ENCODE data around the gene AEBP1. TPM values are rescaled to one million over a fixed set of nuclear protein-coding genes. Genes with fewer than 3 reads are reported as not detected.

Gene AEBP1
- total RNA-seq, 1 donor from 2014 or later: 35.4 TPM

GRCh38 chr7:44140341-44140740 is 36.2 kb downstream of the AEBP1 start:
- no peak for TF ChIP-seq CTCF (IDR thresholded peaks at IDR 0.05; ENCODE audit: partially characterized antibody, unreplicated experiment)
- H3K27me3 Mint-ChIP-seq (ENCODE audit: unreplicated experiment): peaks cover 5% of the 10 kb centered on the region
- peaks cover 26% of the 10 kb centered on the region for H3K4me1 Mint-ChIP-seq (ENCODE audit: low read depth, unreplicated experiment)
- no peak overlapping the region for H3K27ac Mint-ChIP-seq (ENCODE audit: unreplicated experiment)
- H3K4me3 Mint-ChIP-seq (ENCODE audit: unreplicated experiment): no peak overlapping the region
- H3K36me3 Mint-ChIP-seq (ENCODE audit: unreplicated experiment): peaks cover 5% of the 10 kb centered on the region
- DNase-seq: no peak
- peaks cover 13% of the 10 kb centered on the region for H3K9me3 Mint-ChIP-seq (ENCODE audit: unreplicated experiment)

GRCh38 chr7:44141221-44141850 is 37.2 kb downstream of the AEBP1 start, which contains the start of gene MYL7:
Gene MYL7 (minus strand): TSS chr7:44141332. CDS start chr7:44141305, 27 bp downstream.
- peaks cover 12% of the 10 kb centered on the region for H3K9me3 Mint-ChIP-seq (ENCODE audit: unreplicated experiment)
- DNase-seq: peak; percentile 6
- H3K4me3 Mint-ChIP-seq (ENCODE audit: unreplicated experiment): no peak within 1 kb of the TSS
- no peak for TF ChIP-seq CTCF (IDR thresholded peaks at IDR 0.05; ENCODE audit: partially characterized antibody, unreplicated experiment)
- H3K4me1 Mint-ChIP-seq (ENCODE audit: low read depth, unreplicated experiment): peaks cover 22% of the 10 kb centered on the region
- H3K36me3 Mint-ChIP-seq (ENCODE audit: unreplicated experiment): peaks cover 3% of the 10 kb centered on the region
- no peak within 1 kb of the TSS for H3K27ac Mint-ChIP-seq (ENCODE audit: unreplicated experiment)
- peaks cover 4% of the 10 kb centered on the region for H3K27me3 Mint-ChIP-seq (ENCODE audit: unreplicated experiment)

GRCh38 chr7:44142028-44142427 is 37.9 kb downstream of the AEBP1 start:
- Mint-ChIP-seq H3K9me3 (ENCODE audit: unreplicated experiment) (peaks cover 11% of the 10 kb centered on the region), H3K4me1 (ENCODE audit: low read depth, unreplicated experiment) (peaks cover 20% of the 10 kb centered on the region), H3K27me3 (ENCODE audit: unreplicated experiment) (peaks cover 4% of the 10 kb centered on the region), H3K27ac (ENCODE audit: unreplicated experiment) (no peak overlapping the region), H3K4me3 (ENCODE audit: unreplicated experiment) (no peak overlapping the region), H3K36me3 (ENCODE audit: unreplicated experiment) (no peaks in the 10 kb centered on the region)
- TF ChIP-seq CTCF (IDR thresholded peaks at IDR 0.05; ENCODE audit: partially characterized antibody, unreplicated experiment): no peak
- peak; percentile 13 for DNase-seq

- H3K9me3 Mint-ChIP-seq (ENCODE audit: unreplicated experiment): peaks cover 19% of the 10 kb centered on the region
- peaks cover 24% of the 10 kb centered on the region for H3K4me1 Mint-ChIP-seq (ENCODE audit: low read depth, unreplicated experiment)
- peaks cover 11% of the 10 kb centered on the region for H3K27me3 Mint-ChIP-seq (ENCODE audit: unreplicated experiment)
- H3K4me3 Mint-ChIP-seq (ENCODE audit: unreplicated experiment): peak overlapping the region; percentile 63
- TF ChIP-seq CTCF (IDR thresholded peaks at IDR 0.05; ENCODE audit: partially characterized antibody, unreplicated experiment): no peak
- H3K36me3 Mint-ChIP-seq (ENCODE audit: unreplicated experiment): no peaks in the 10 kb centered on the region
- DNase-seq: no peak
- peak overlapping the region; percentile 0 for H3K27ac Mint-ChIP-seq (ENCODE audit: unreplicated experiment)
Measured at GRCh38 chr7:44143646-44144250, 39.6 kb downstream of the AEBP1 start.

GRCh38 chr7:44144426-44144967 is 40.4 kb downstream of the AEBP1 start:
- H3K36me3 Mint-ChIP-seq (ENCODE audit: unreplicated experiment): no peaks in the 10 kb centered on the region
- no peak for TF ChIP-seq CTCF (IDR thresholded peaks at IDR 0.05; ENCODE audit: partially characterized antibody, unreplicated experiment)
- H3K27me3 Mint-ChIP-seq (ENCODE audit: unreplicated experiment): peaks cover 11% of the 10 kb centered on the region
- H3K4me3 Mint-ChIP-seq (ENCODE audit: unreplicated experiment): peak overlapping the region; percentile 49
- no peak overlapping the region for H3K27ac Mint-ChIP-seq (ENCODE audit: unreplicated experiment)
- peaks cover 31% of the 10 kb centered on the region for H3K4me1 Mint-ChIP-seq (ENCODE audit: low read depth, unreplicated experiment)
- DNase-seq: no peak
- H3K9me3 Mint-ChIP-seq (ENCODE audit: unreplicated experiment): peaks cover 19% of the 10 kb centered on the region

Data from glutamatergic neuron (in vitro differentiated cells).